ENCODE data around the gene ZNF536. TPM values are rescaled to one million over a fixed set of nuclear protein-coding genes. Genes with fewer than 3 reads are reported as not detected.

ZNF536 gene
- total RNA-seq, 1 donor from 2014 or later = not detected

GRCh38 chr19:30379841-30380610, 7.8 kb downstream of the ZNF536 start:
- H3K27ac Mint-ChIP-seq = no peak overlapping the region
- intact Hi-C loops (cut with micrococcal nuclease) = no loop called here

DNA sequence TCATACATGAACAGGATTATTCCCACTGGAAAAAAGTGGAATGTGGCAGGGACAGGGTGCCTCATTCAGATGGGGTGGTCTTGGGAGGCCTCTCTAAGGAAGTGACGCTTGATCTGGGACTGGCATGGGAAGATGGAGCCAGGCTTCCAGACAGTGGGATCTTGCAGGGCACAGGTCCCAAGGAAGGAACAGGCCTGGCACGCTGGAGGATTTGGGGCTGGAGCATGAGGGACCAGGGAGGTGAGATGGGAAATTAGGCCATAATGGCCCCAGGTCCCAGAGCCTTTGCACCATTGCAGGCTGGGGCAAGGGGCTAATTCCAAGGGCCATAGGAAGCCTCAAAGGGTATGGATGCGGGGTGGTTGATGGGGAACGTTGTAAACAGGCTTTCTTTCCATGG, 9.2 kb downstream of the ZNF536 start:
- DNase-seq = no peak
- H3K27ac Mint-ChIP-seq = no peak overlapping the region
- H3K4me3 Mint-ChIP-seq = no peak overlapping the region
- no peaks in the 10 kb centered on the region for H3K36me3 Mint-ChIP-seq (ENCODE audit: low read depth)
- no peaks in the 10 kb centered on the region for H3K9me3 Mint-ChIP-seq
- H3K4me1 Mint-ChIP-seq = no peaks in the 10 kb centered on the region
- H3K27me3 Mint-ChIP-seq = no peaks in the 10 kb centered on the region
- intact Hi-C loops (cut with micrococcal nuclease) = no loop called here

More at GRCh38 chr19:30379841-30380610, 7.8 kb downstream of the ZNF536 start:
- no peak for DNase-seq
- Mint-ChIP-seq H3K27me3 (peaks cover 9% of the 10 kb centered on the region), H3K4me1 (no peaks in the 10 kb centered on the region), H3K4me3 (no peak overlapping the region), H3K9me3 (no peaks in the 10 kb centered on the region), H3K36me3 (ENCODE audit: low read depth) (no peaks in the 10 kb centered on the region)

DNA sequence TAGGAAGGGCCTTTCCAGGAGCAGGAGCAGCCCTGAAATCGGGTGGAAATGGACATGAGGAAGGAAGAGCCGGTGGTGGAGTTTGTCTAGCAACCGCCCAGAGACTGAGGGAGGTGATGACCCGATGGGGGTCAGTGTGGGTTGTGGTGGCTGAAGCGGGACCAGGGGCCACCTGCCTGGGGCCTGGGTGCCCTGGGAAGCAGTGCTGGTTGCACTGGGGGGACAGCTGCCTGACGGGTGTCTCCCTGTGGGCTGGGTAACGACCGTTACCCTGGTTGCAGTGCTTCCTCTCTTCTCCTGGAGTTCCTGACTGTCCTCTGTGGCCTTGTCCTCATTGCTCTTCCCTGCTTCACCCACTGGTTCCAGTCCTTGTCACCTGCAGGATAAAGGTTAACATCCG, 13.0 kb downstream of the ZNF536 start:
- H3K4me3 Mint-ChIP-seq = no peak overlapping the region
- intact Hi-C loops (cut with micrococcal nuclease) = no loop called here
- no peaks in the 10 kb centered on the region for H3K9me3 Mint-ChIP-seq
- H3K27ac Mint-ChIP-seq = no peak overlapping the region
- DNase-seq = no peak
- no peaks in the 10 kb centered on the region for H3K27me3 Mint-ChIP-seq
- H3K36me3 Mint-ChIP-seq (ENCODE audit: low read depth) = no peaks in the 10 kb centered on the region
- H3K4me1 Mint-ChIP-seq = no peaks in the 10 kb centered on the region

- Mint-ChIP-seq H3K4me1 (no peaks in the 10 kb centered on the region), H3K27ac (no peak overlapping the region), H3K4me3 (no peak overlapping the region), H3K27me3 (no peaks in the 10 kb centered on the region), H3K9me3 (no peaks in the 10 kb centered on the region), H3K36me3 (ENCODE audit: low read depth) (no peaks in the 10 kb centered on the region)
- intact Hi-C loops (cut with micrococcal nuclease) = no loop called here
- DNase-seq = no peak
Observed at GRCh38 chr19:30385666-30386065, 13.5 kb downstream of the ZNF536 start.

DNA sequence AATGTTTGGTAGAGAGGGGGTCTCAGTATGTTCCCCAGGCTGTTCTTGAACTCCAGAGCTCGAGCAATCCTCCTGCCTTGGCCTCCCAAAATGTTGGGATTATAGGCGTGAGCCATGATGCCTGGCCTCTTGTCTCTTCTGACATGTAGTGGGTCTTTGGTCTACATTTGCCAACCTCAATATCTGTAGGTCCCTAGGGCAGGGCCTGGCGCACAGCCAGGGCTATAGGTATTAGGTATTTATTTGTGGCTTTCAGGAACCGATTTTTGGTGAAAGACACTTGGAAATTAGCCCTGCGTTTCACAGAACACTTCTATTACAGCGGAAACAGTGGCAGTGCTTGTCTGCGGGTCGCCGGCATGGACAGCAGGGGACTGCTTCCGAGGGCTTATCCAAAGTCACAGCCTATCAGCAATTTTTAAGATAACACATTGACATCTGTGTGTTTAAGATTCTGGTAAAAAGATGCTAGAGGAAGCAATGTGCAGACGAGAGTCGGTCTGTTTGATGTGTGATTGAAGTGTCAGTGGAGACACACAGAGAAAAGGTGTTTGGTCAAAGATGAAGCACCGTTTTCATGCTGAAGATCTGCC, 14.5 kb downstream of the ZNF536 start:
- DNase-seq = no peak
- Mint-ChIP-seq H3K36me3 (ENCODE audit: low read depth) (no peaks in the 10 kb centered on the region), H3K4me1 (no peaks in the 10 kb centered on the region), H3K27me3 (peaks cover under 1% of the 10 kb centered on the region), H3K4me3 (no peak overlapping the region), H3K9me3 (no peaks in the 10 kb centered on the region), H3K27ac (no peak overlapping the region)
- intact Hi-C loops (cut with micrococcal nuclease) = no loop called here

GRCh38 chr19:30387311-30388115, 15.3 kb downstream of the ZNF536 start:
- no peak overlapping the region for H3K4me3 Mint-ChIP-seq

GRCh38 chr19:30388327-30388726, 16.1 kb downstream of the ZNF536 start:
- no peak overlapping the region for H3K27ac Mint-ChIP-seq
- peaks cover 7% of the 10 kb centered on the region for H3K27me3 Mint-ChIP-seq
- no peaks in the 10 kb centered on the region for H3K9me3 Mint-ChIP-seq
- intact Hi-C loops (cut with micrococcal nuclease) = no loop called here
- no peak overlapping the region for H3K4me3 Mint-ChIP-seq
- no peaks in the 10 kb centered on the region for H3K4me1 Mint-ChIP-seq
- no peak for DNase-seq
- H3K36me3 Mint-ChIP-seq (ENCODE audit: low read depth) = no peaks in the 10 kb centered on the region

More at GRCh38 chr19:30387311-30388115, 15.3 kb downstream of the ZNF536 start:
- Mint-ChIP-seq H3K9me3 (no peaks in the 10 kb centered on the region), H3K36me3 (ENCODE audit: low read depth) (no peaks in the 10 kb centered on the region), H3K27ac (no peak overlapping the region), H3K4me1 (no peaks in the 10 kb centered on the region), H3K27me3 (peaks cover 5% of the 10 kb centered on the region)
- no peak for DNase-seq
- intact Hi-C loops (cut with micrococcal nuclease) = no loop called here

DNA sequence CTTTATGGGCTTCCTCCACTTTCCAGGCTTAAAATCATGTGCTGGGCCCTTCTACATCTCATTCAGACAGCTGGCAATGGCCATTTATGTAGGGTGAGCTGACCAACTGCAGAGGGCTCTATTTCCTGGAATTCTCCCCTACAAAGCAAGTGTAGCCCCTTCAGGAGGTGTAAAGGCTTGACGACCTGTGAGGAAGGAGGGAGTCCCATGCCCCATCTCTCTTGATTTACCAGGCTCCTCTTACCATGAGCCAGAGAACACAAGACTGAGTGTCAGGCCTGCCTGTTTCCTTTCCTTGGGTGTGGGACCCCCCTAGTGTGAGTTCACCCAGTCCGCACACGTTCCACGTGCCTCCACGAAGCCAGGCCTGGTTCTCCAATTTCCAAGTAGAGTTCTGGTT, 16.6 kb downstream of the ZNF536 start:
- intact Hi-C loops (cut with micrococcal nuclease) = no loop called here
- peaks cover 9% of the 10 kb centered on the region for H3K27me3 Mint-ChIP-seq
- H3K27ac Mint-ChIP-seq = no peak overlapping the region
- H3K4me3 Mint-ChIP-seq = no peak overlapping the region
- DNase-seq = no peak
- no peaks in the 10 kb centered on the region for H3K9me3 Mint-ChIP-seq
- no peaks in the 10 kb centered on the region for H3K4me1 Mint-ChIP-seq
- H3K36me3 Mint-ChIP-seq (ENCODE audit: low read depth) = no peaks in the 10 kb centered on the region

- no peaks in the 10 kb centered on the region for H3K9me3 Mint-ChIP-seq
- no peaks in the 10 kb centered on the region for H3K36me3 Mint-ChIP-seq (ENCODE audit: low read depth)
- peaks cover 9% of the 10 kb centered on the region for H3K27me3 Mint-ChIP-seq
- DNase-seq = no peak
- H3K4me1 Mint-ChIP-seq = no peaks in the 10 kb centered on the region
- intact Hi-C loops (cut with micrococcal nuclease) = no loop called here
- no peak overlapping the region for H3K27ac Mint-ChIP-seq
- no peak overlapping the region for H3K4me3 Mint-ChIP-seq
Observed at GRCh38 chr19:30390356-30390988, 18.3 kb downstream of the ZNF536 start.

DNA sequence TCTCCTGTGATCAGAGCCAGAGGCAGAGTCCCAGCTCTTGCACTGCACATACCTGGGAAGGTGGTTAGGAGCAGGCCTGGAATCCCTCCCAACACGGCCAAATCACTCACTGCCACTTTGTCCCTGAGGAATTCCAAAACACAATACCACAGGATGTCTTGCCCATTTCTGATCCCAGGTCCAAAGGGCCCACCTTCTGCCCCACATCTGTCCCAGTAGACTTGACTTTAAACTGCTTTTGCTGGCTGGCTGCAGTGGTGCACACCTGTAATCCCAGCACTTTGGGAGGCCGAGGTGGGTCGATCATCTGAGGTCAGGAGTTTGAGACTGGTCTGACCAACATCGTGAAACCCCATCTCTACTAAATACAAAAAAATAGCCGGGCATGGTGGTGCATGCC, 18.9 kb downstream of the ZNF536 start:
- intact Hi-C loops (cut with micrococcal nuclease) = no loop called here

GRCh38 chr19:30391554-30392551, 19.7 kb downstream of the ZNF536 start:
- no peak overlapping the region for H3K27ac Mint-ChIP-seq
- H3K9me3 Mint-ChIP-seq = no peaks in the 10 kb centered on the region
- H3K27me3 Mint-ChIP-seq = peaks cover 9% of the 10 kb centered on the region
- H3K4me3 Mint-ChIP-seq = no peak overlapping the region
- no peak for DNase-seq
- H3K36me3 Mint-ChIP-seq (ENCODE audit: low read depth) = no peaks in the 10 kb centered on the region
- intact Hi-C loops (cut with micrococcal nuclease) = no loop called here
- no peaks in the 10 kb centered on the region for H3K4me1 Mint-ChIP-seq

More for the DNA sequence above, 18.9 kb downstream of the ZNF536 start:
- Mint-ChIP-seq H3K4me3 (no peak overlapping the region), H3K27me3 (peaks cover 9% of the 10 kb centered on the region), H3K9me3 (no peaks in the 10 kb centered on the region), H3K4me1 (no peaks in the 10 kb centered on the region), H3K36me3 (ENCODE audit: low read depth) (no peaks in the 10 kb centered on the region), H3K27ac (no peak overlapping the region)
- no peak for DNase-seq

DNA sequence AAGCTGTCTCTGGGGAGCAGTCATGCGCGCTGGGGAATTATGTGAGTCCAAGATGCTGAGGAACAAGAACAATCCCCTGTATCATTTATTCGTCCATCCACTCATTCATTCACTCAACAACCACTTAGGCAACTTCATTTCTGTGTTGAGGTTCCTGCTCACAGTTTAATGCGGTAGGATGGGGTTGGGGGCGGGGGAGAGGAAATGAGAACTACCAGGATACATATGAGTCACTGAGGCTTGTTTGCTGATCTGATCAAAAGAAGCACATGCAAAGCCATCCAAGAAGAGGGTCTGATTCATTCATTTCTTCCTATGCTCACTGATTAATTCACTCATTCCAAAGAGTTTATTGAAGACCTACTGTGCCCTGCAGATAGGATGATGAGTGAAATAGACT, 20.9 kb downstream of the ZNF536 start:
- Mint-ChIP-seq H3K9me3 (no peaks in the 10 kb centered on the region), H3K4me3 (no peak overlapping the region)
- no peak for DNase-seq

More for the DNA sequence above, 20.9 kb downstream of the ZNF536 start:
- Mint-ChIP-seq H3K4me1 (no peaks in the 10 kb centered on the region), H3K27me3 (peaks cover 9% of the 10 kb centered on the region), H3K27ac (no peak overlapping the region), H3K36me3 (ENCODE audit: low read depth) (no peaks in the 10 kb centered on the region)
- intact Hi-C loops (cut with micrococcal nuclease) = no loop called here

All from activated CD4-positive, alpha-beta T cell treated with anti-CD3 and anti-CD28 coated beads, Interleukin-2, amount 10 ng/mL, durations not matched to agents 24 days and 14 days (primary cell).